Activated CD8-positive, alpha-beta T cell treated with anti-CD3 and anti-CD28 coated beads for 36 hours (primary cell): ENCODE data around the gene PIGL. TPM values are rescaled to one million over a fixed set of nuclear protein-coding genes. Genes with fewer than 3 reads are reported as not detected.
A peak's percentile ranks its signal among the peaks of the same experiment; 100 is the strongest.

Source experiments
- ATAC-seq: fragments of 200-7000 bp; cut with Tn5 transposase; one replicate; pipeline ENCODE4 v1.10.0; 2021; ENCODE audit warnings: mild to moderate bottlenecking, moderate library complexity
- CTCF ChIA-PET: fragments of 350-600 bp; sonication (Branson Sonifier 250); formaldehyde crosslinking; loops from one replicate; lab custom pipeline; 2021; ENCODE audit warnings: antibody characterized with exemption; lab: Charles Lee
- POLR2A ChIA-PET: fragments of 350-600 bp; sonication (Branson Sonifier 250); formaldehyde crosslinking; loops from one replicate; lab custom pipeline; 2021; ENCODE audit warnings: antibody characterized with exemption; lab: Charles Lee
- DNase-seq: peaks from one replicate; pipeline ENCODE4 v3.0.0-alpha.2; 2020
- H3K27ac Mint-ChIP-seq: one replicate; pipeline ENCODE4 v1.8.0; 2021; ENCODE audit warnings: mild to moderate bottlenecking, mixed read lengths
- H3K27me3 Mint-ChIP-seq: one replicate; pipeline ENCODE4 v1.8.0; 2021; ENCODE audit warnings: mixed read lengths
- H3K36me3 Mint-ChIP-seq: one replicate; pipeline ENCODE4 v1.8.0; 2021; ENCODE audit warnings: low read depth, mixed read lengths
- H3K4me1 Mint-ChIP-seq: one replicate; pipeline ENCODE4 v1.8.0; 2021; ENCODE audit warnings: low read depth, mixed read lengths
- H3K4me3 Mint-ChIP-seq: one replicate; pipeline ENCODE4 v1.8.0; 2021; ENCODE audit warnings: mild to moderate bottlenecking, moderate library complexity, mixed read lengths
- H3K9me3 Mint-ChIP-seq: one replicate; pipeline ENCODE4 v1.8.0; 2021; ENCODE audit warnings: mixed read lengths
- CTCF ChIP-seq: fragments of 200-600 bp; IDR thresholded peaks from one replicate; pipeline ENCODE4 v1.8.0; 2022; ENCODE audit warnings: antibody characterized with exemption, mild to moderate bottlenecking
- intact Hi-C: fragments of 100-400 bp; cut with micrococcal nuclease; formaldehyde crosslinking; loops from one replicate; pipeline ENCODE4 v1.10.0; 2022
- total RNA-seq, 2 experiments: library from RNA; stranded (reverse); gene quantifications; one replicate each; pipeline ENCODE4 v1.2.3, GENCODE V29; 2021

PIGL gene
- total RNA-seq, 2 experiments from 2014 or later: 45.0 to 48.6 TPM

DNA sequence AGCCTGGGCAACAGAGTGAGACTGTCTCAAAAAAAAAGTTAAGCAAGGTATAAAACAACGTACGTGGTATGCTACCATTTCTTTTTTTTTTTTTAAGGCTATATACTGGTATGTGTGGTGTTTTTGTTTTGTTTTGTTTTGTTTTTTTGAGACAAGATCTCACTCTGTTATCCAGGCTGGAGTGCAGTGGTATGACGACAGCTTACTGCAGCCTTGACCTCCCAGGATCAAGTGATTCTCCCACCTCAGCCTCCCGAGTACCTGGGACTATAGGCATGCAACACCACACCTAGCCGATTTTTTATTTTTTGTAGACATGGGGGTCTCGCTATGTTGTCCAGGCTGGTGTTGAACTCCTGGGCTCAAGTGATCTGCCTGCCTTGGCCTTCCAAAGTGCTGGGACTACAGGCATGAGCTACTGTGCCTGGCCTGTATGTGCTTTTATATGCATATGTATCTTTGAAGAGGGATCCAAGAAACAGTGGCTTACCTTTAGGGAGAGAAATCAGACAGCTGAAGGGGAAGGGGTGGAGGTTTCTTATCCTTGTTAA lies 129.8 kb downstream of the PIGL start:
- DNase-seq: no peak
- Mint-ChIP-seq H3K4me3 (no peak overlapping the region), H3K36me3 (peaks cover 45% of the 10 kb centered on the region), H3K9me3 (no peaks in the 10 kb centered on the region), H3K27ac (no peak overlapping the region), H3K4me1 (peaks cover 14% of the 10 kb centered on the region), H3K27me3 (no peaks in the 10 kb centered on the region)
- POLR2A ChIA-PET: no interaction called here
- intact Hi-C loops: no loop called here
- no peak for ATAC-seq
- no peak for TF ChIP-seq CTCF
- CTCF ChIA-PET: interaction anchor here (0.8 to 0.9 kb wide), 2 partner anchors 16 to 17 kb away, joined by 3 to 4 read pairs; no protein-coding TSS in a partner anchor

GRCh38 chr17:16348586-16348985 lies 131.6 kb downstream of the PIGL start:
- no peaks in the 10 kb centered on the region for H3K9me3 Mint-ChIP-seq
- DNase-seq (no peak), ATAC-seq (no peak)
- ChIA-PET CTCF (interaction anchor here (1.3 to 8.3 kb wide), 2 partner anchors 9 to 15 kb away, joined by 3 to 69 read pairs; no protein-coding TSS in a partner anchor), POLR2A (interaction anchor here (0.5 kb wide), 1 partner anchor 266 kb away, joined by 3 read pairs; no protein-coding TSS in a partner anchor)
- peaks cover 40% of the 10 kb centered on the region for H3K36me3 Mint-ChIP-seq
- H3K27ac Mint-ChIP-seq: no peak overlapping the region
- H3K4me1 Mint-ChIP-seq: peaks cover 15% of the 10 kb centered on the region
- intact Hi-C loops: no loop called here
- no peak for TF ChIP-seq CTCF
- H3K27me3 Mint-ChIP-seq: no peaks in the 10 kb centered on the region
- H3K4me3 Mint-ChIP-seq: no peak overlapping the region

GRCh38 chr17:16349431-16349830 lies 132.4 kb downstream of the PIGL start:
- Mint-ChIP-seq H3K9me3 (no peaks in the 10 kb centered on the region), H3K4me1 (peaks cover 18% of the 10 kb centered on the region), H3K27ac (peak overlapping the region; percentile 50), H3K36me3 (peaks cover 35% of the 10 kb centered on the region), H3K4me3 (no peak overlapping the region), H3K27me3 (no peaks in the 10 kb centered on the region)
- DNase-seq (peak; percentile 57), ATAC-seq (no peak)
- ChIA-PET POLR2A (interaction anchor here (4.6 kb wide), 1 partner anchor 67 kb away, joined by 45 read pairs; the partner anchor contains the start of gene TRPV2), CTCF (interaction anchor here (0.7 to 8.3 kb wide), 7 partner anchors 9 to 799 kb away, joined by 3 to 69 read pairs (median 3); partner anchors contain the start of genes NCOR1 and TRPV2)
- intact Hi-C loops: no loop called here
- no peak for TF ChIP-seq CTCF

DNA sequence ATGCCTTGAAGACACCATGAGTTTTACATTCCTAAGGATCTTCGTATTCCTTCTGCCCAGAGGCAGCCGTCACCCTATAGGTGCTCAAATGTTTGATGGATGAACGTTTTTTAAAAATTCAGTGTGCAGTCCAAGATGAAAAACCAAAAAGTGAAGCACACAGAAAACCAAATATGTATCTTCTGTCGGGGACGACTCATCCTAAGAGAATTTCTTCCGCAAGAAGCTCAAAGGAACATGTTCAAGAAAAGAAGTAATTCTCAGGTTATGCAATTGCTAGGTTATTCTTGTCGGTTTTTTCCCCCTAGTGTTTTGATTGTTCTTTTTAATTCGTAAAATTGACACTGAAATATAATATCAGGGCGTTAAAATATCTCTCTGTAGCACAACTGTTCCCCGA lies 134.8 kb downstream of the PIGL start:
- TF ChIP-seq CTCF: no peak

GRCh38 chr17:16352303-16352666 lies 135.3 kb downstream of the PIGL start:
- peak overlapping the region; percentile 97 for H3K4me3 Mint-ChIP-seq
- no peaks in the 10 kb centered on the region for H3K27me3 Mint-ChIP-seq
- H3K4me1 Mint-ChIP-seq: peaks cover 18% of the 10 kb centered on the region
- CTCF ChIA-PET: interaction anchor here (0.6 to 8.3 kb wide), 10 partner anchors 11 to 184 kb away, joined by 3 to 69 read pairs (median 4); partner anchors contain the start of gene TRPV2
- no peaks in the 10 kb centered on the region for H3K9me3 Mint-ChIP-seq
- no peak for TF ChIP-seq CTCF
- peaks cover 30% of the 10 kb centered on the region for H3K36me3 Mint-ChIP-seq
- POLR2A ChIA-PET: interaction anchor here (0.9 to 4.6 kb wide), 14 partner anchors 8 to 183 kb away, joined by 3 to 45 read pairs (median 4); partner anchors contain the start of genes NCOR1, TRPV2 and UBB
- peak overlapping the region; percentile 93 for H3K27ac Mint-ChIP-seq
- intact Hi-C loops: loop anchor here (5.0 to 10.0 kb wide), 2 partner anchors 65 to 67 kb away; partner anchors contain the start of gene TRPV2
- DNase-seq (peak; percentile 62), ATAC-seq (peak; percentile 26)

More for the DNA sequence above, 134.8 kb downstream of the PIGL start:
- peak overlapping the region; percentile 97 for H3K4me3 Mint-ChIP-seq
- peaks cover 18% of the 10 kb centered on the region for H3K4me1 Mint-ChIP-seq
- CTCF ChIA-PET: interaction anchor here (0.6 to 8.3 kb wide), 8 partner anchors 12 to 184 kb away, joined by 3 to 69 read pairs (median 5); partner anchors contain the start of gene TRPV2
- POLR2A ChIA-PET: interaction anchor here (0.9 to 4.6 kb wide), 8 partner anchors 9 to 137 kb away, joined by 3 to 45 read pairs (median 8); partner anchors contain the start of genes NCOR1, TRPV2 and UBB
- H3K27me3 Mint-ChIP-seq: no peaks in the 10 kb centered on the region
- peaks cover 34% of the 10 kb centered on the region for H3K36me3 Mint-ChIP-seq
- H3K27ac Mint-ChIP-seq: peak overlapping the region; percentile 93
- intact Hi-C loops: loop anchor here (5.0 to 10.0 kb wide), 2 partner anchors 65 to 67 kb away; partner anchors contain the start of gene TRPV2
- ATAC-seq (no peak), DNase-seq (no peak)
- no peaks in the 10 kb centered on the region for H3K9me3 Mint-ChIP-seq
